ENCODE data around the gene CTTN.

GRCh38 chr11:70429724-70430521 lies 31.6 kb downstream of the CTTN start:
- TF ChIP-seq ZNF274 (IDR thresholded peaks at IDR 0.05; ENCODE audit: low read depth, low read length) (no peak), YY1 (IDR thresholded peaks at IDR 0.05; ENCODE audit: insufficient read depth, insufficient read length) (no peak), SUZ12 (IDR thresholded peaks at IDR 0.05; ENCODE audit: extremely low read depth, insufficient read depth, insufficient read length) (no peak)

Data from NT2/D1 (cell line).